ENCODE measurements around the gene CD81. TPM values are rescaled to one million over a fixed set of nuclear protein-coding genes. Genes with fewer than 3 reads are reported as not detected.

The CD81 gene
- total RNA-seq, 1 experiment from 2014 or later: 237 TPM

GRCh38 chr11:2392241-2392959, 15.3 kb downstream of the CD81 start (continued):
- TF ChIP-seq, protein P1, sequence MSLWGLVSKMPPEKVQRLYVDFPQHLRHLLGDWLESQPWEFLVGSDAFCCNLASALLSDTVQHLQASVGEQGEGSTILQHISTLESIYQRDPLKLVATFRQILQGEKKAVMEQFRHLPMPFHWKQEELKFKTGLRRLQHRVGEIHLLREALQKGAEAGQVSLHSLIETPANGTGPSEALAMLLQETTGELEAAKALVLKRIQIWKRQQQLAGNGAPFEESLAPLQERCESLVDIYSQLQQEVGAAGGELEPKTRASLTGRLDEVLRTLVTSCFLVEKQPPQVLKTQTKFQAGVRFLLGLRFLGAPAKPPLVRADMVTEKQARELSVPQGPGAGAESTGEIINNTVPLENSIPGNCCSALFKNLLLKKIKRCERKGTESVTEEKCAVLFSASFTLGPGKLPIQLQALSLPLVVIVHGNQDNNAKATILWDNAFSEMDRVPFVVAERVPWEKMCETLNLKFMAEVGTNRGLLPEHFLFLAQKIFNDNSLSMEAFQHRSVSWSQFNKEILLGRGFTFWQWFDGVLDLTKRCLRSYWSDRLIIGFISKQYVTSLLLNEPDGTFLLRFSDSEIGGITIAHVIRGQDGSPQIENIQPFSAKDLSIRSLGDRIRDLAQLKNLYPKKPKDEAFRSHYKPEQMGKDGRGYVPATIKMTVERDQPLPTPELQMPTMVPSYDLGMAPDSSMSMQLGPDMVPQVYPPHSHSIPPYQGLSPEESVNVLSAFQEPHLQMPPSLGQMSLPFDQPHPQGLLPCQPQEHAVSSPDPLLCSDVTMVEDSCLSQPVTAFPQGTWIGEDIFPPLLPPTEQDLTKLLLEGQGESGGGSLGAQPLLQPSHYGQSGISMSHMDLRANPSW (CRISPR knock-in tag; conservative IDR thresholded peaks at IDR 0.05; ENCODE audit: low read depth): no peak
- TF ChIP-seq MXD4 (CRISPR knock-in tag; IDR thresholded peaks at IDR 0.05; ENCODE audit: borderline replicate concordance) (no peak), ATF6 (CRISPR knock-in tag; IDR thresholded peaks at IDR 0.05) (no peak)

GRCh38 chr11:2393111-2393868, 16.2 kb downstream of the CD81 start:
- Mint-ChIP-seq H3K27ac (no peak overlapping the region), H3K36me3 (peaks cover 9% of the 10 kb centered on the region), H3K9me3 (no peaks in the 10 kb centered on the region), H3K4me1 (peaks cover 9% of the 10 kb centered on the region; the same call in 1 of the 2 replicates), H3K4me3 (no peak overlapping the region), H3K27me3 (ENCODE audit: low read depth) (no peaks in the 10 kb centered on the region)
- ATAC-seq: no peak
- POLR2A ChIA-PET: no interaction called here
- TF ChIP-seq ZNF121 (CRISPR knock-in tag; IDR thresholded peaks at IDR 0.05) (no peak), CBFB (CRISPR knock-in tag; IDR thresholded peaks at IDR 0.05; ENCODE audit: low read depth) (no peak), NR2C2 (CRISPR knock-in tag; IDR thresholded peaks at IDR 0.05) (no peak), IRF1 (CRISPR knock-in tag; IDR thresholded peaks at IDR 0.05) (no peak)
- TF ChIP-seq, protein P2, sequence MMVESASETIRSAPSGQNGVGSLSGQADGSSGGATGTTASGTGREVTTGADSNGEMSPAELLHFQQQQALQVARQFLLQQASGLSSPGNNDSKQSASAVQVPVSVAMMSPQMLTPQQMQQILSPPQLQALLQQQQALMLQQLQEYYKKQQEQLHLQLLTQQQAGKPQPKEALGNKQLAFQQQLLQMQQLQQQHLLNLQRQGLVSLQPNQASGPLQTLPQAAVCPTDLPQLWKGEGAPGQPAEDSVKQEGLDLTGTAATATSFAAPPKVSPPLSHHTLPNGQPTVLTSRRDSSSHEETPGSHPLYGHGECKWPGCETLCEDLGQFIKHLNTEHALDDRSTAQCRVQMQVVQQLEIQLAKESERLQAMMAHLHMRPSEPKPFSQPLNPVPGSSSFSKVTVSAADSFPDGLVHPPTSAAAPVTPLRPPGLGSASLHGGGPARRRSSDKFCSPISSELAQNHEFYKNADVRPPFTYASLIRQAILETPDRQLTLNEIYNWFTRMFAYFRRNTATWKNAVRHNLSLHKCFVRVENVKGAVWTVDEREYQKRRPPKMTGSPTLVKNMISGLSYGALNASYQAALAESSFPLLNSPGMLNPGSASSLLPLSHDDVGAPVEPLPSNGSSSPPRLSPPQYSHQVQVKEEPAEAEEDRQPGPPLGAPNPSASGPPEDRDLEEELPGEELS (CRISPR knock-in tag; IDR thresholded peaks at IDR 0.05): no peak
- TF ChIP-seq, protein P3, sequence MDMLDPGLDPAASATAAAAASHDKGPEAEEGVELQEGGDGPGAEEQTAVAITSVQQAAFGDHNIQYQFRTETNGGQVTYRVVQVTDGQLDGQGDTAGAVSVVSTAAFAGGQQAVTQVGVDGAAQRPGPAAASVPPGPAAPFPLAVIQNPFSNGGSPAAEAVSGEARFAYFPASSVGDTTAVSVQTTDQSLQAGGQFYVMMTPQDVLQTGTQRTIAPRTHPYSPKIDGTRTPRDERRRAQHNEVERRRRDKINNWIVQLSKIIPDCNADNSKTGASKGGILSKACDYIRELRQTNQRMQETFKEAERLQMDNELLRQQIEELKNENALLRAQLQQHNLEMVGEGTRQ (CRISPR knock-in tag; IDR thresholded peaks at IDR 0.05): no peak
- CTCF ChIA-PET: no interaction called here
- no peak for DNase-seq (ENCODE audit: low spot score)

DNA sequence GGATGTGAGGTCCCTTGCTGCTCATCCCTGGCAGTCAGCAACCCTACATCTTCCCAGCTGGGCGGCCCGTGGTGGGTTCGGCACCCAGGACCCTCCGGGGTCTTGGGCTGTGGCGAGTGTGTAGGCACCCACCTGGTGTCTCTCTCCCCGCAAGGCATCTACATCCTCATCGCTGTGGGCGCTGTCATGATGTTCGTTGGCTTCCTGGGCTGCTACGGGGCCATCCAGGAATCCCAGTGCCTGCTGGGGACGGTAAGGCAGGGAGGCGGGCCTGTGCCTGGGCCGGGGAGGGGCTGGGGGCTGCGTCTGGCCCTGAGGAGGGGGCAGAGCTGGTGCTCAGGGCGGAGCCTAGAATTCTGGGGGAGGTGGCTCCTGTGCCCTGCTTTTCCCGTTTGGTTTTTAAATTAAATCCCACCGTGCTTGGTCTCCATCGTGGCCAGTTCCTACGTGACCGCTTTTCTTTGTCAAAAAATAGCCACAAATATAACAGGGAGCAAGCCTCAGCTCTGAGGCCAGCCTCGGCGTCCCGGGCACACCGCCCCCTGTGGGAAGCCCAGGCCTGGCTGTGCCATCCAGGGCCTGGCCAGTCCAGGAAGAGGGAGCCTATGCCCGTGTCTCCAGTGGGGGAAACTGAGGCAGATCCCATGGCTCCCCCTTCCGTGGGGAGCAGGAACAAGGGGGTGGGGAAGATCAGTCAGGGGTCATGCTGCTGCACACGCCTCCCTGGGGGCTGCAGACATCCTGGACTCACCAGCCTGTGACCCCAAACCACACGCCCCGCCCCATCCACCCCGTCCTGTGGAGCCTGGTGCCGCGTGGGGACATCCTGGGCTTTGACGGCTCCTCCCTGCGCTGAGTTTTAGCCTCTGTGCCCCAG, 17.1 kb downstream of the CD81 start:
- POLR2A ChIA-PET: no interaction called here
- no peak for DNase-seq (ENCODE audit: low spot score)
- H3K9me3 Mint-ChIP-seq: no peaks in the 10 kb centered on the region
- no peaks in the 10 kb centered on the region for H3K27me3 Mint-ChIP-seq (ENCODE audit: low read depth)
- H3K4me3 Mint-ChIP-seq: no peak overlapping the region
- CTCF ChIA-PET: no interaction called here
- no peak for ATAC-seq
- H3K36me3 Mint-ChIP-seq: peaks cover 9% of the 10 kb centered on the region
- no peak overlapping the region for H3K27ac Mint-ChIP-seq
- H3K4me1 Mint-ChIP-seq: peaks cover 7% of the 10 kb centered on the region; the same call in 1 of the 2 replicates
- TF ChIP-seq E2F5 (CRISPR knock-in tag; IDR thresholded peaks at IDR 0.05): no peak
- TF ChIP-seq OVOL2 (CRISPR knock-in tag; IDR thresholded peaks at IDR 0.05; ENCODE audit: borderline replicate concordance): no peak
- no peak for TF ChIP-seq ESRRA (CRISPR knock-in tag; IDR thresholded peaks at IDR 0.05; ENCODE audit: borderline replicate concordance)
- no peak for TF ChIP-seq ZNF281 (CRISPR knock-in tag; IDR thresholded peaks at IDR 0.05)
- no peak for TF ChIP-seq ATF2 (CRISPR knock-in tag; IDR thresholded peaks at IDR 0.05; ENCODE audit: borderline replicate concordance, low read depth)

All from WTC11 (cell line).